Neural cell (in vitro differentiated cells): Measurements from ENCODE around the gene RGL1.

Source experiments
- CTCF ChIP-seq: fragments of 450-650 bp; IDR thresholded peaks from 2 replicates; pipeline ENCODE4 v1.5.1; 2014; ENCODE audit warnings: antibody characterized with exemption, mild to moderate bottlenecking, moderate library complexity; ENCODE audit not compliant: poor library complexity, severe bottlenecking
- EP300 ChIP-seq: fragments of 450-650 bp; conservative IDR thresholded peaks from 2 replicates; pipeline ENCODE4 v1.6.1; 2014; ENCODE audit warnings: antibody characterized with exemption, mild to moderate bottlenecking, moderate library complexity; ENCODE audit not compliant: poor library complexity, severe bottlenecking
- EZH2 ChIP-seq: fragments of 200-600, 300-800 bp; shearing (Covaris generic), sonication (generic); IDR thresholded peaks from 2 replicates; pipeline ENCODE4 v1.6.1; 2014; ENCODE audit warnings: antibody characterized with exemption, low read length, borderline replicate concordance, mild to moderate bottlenecking; ENCODE audit not compliant: insufficient read depth, poor library complexity, severe bottlenecking
- MXI1 ChIP-seq: fragments of 450-650 bp; conservative IDR thresholded peaks from 2 replicates; pipeline ENCODE4 v1.6.1; 2014; ENCODE audit warnings: antibody characterized with exemption, mild to moderate bottlenecking; ENCODE audit not compliant: poor library complexity, severe bottlenecking
- POLR2AphosphoS5 ChIP-seq: IDR thresholded peaks from 2 replicates; pipeline ENCODE4 v1.6.1; 2012
- RAD21 ChIP-seq: fragments of 450-650 bp; conservative IDR thresholded peaks from 2 replicates; pipeline ENCODE4 v1.6.1; 2014; ENCODE audit warnings: antibody characterized with exemption, mild to moderate bottlenecking, moderate library complexity
- REST ChIP-seq: IDR thresholded peaks from 2 replicates; pipeline ENCODE4 v1.6.1; 2012; ENCODE audit warnings: borderline replicate concordance
- SMC3 ChIP-seq: fragments of 450-650 bp; conservative IDR thresholded peaks from 2 replicates; pipeline ENCODE4 v1.6.1; 2014; ENCODE audit warnings: antibody characterized with exemption, mild to moderate bottlenecking, moderate library complexity; ENCODE audit not compliant: poor library complexity
- TAF1 ChIP-seq: IDR thresholded peaks from 2 replicates; pipeline ENCODE4 v1.6.1; 2012; ENCODE audit warnings: low read depth

GRCh38 chr1:183926983-183927382 is 122.1 kb downstream of the RGL1 start:
- TF ChIP-seq CTCF (no peak), RAD21 (no peak), EZH2 (no peak), EP300 (no peak), REST (no peak), POLR2AphosphoS5 (no peak), TAF1 (no peak), MXI1 (no peak), SMC3 (no peak)
